GM19328 (cell line): ENCODE results near the gene SIGLEC1.

Experiments used
- ATAC-seq: cut with Tn5 transposase; IDR thresholded peaks from one replicate; pipeline ENCODE4 v1.9.1; 2021; ENCODE audit warnings: mild to moderate bottlenecking, moderate library complexity; ENCODE audit not compliant: unreplicated experiment

SIGLEC1 gene

GRCh38 chr20:3681352-3681930, 31.0 kb downstream of the SIGLEC1 start:
- no peak for ATAC-seq

GRCh38 chr20:3680701-3681351, 31.6 kb downstream of the SIGLEC1 start:
- no peak for ATAC-seq

GRCh38 chr20:3679749-3680700, 32.4 kb downstream of the SIGLEC1 start:
- ATAC-seq = no peak

- no peak for ATAC-seq
Measured at GRCh38 chr20:3678856-3679720, 33.3 kb downstream of the SIGLEC1 start.

GRCh38 chr20:3678198-3678597, 34.2 kb downstream of the SIGLEC1 start:
- ATAC-seq = no peak

GRCh38 chr20:3677733-3678132, 34.7 kb downstream of the SIGLEC1 start:
- ATAC-seq = no peak

- no peak for ATAC-seq
Measured at GRCh38 chr20:3674995-3675900, 37.2 kb downstream of the SIGLEC1 start.

- no peak for ATAC-seq
Measured at GRCh38 chr20:3674447-3674846, 38.0 kb downstream of the SIGLEC1 start.

- no peak for ATAC-seq
Measured at GRCh38 chr20:3673221-3674070, 39.0 kb downstream of the SIGLEC1 start.

- no peak for ATAC-seq
Measured at GRCh38 chr20:3672547-3673171, 39.7 kb downstream of the SIGLEC1 start.

- ATAC-seq = no peak
Measured at GRCh38 chr20:3671986-3672546, 40.3 kb downstream of the SIGLEC1 start.

GRCh38 chr20:3670945-3671344, 41.5 kb downstream of the SIGLEC1 start:
- ATAC-seq = no peak

- ATAC-seq = no peak
Measured at GRCh38 chr20:3670511-3670910, 41.9 kb downstream of the SIGLEC1 start.

- ATAC-seq = no peak
Measured at GRCh38 chr20:3669710-3670367, 42.6 kb downstream of the SIGLEC1 start.

GRCh38 chr20:3667434-3668037, 44.9 kb downstream of the SIGLEC1 start:
- ATAC-seq = no peak

- no peak for ATAC-seq
Measured at GRCh38 chr20:3663858-3664257, 48.5 kb downstream of the SIGLEC1 start.

- ATAC-seq = no peak
Measured at GRCh38 chr20:3663031-3663701, 49.2 kb downstream of the SIGLEC1 start, which contains the start of gene GFRA4. Gene GFRA4, minus strand, starts transcription at chr20:3663399. Its CDS starts 0 bp downstream, at chr20:3663399.
